PC-3 (cell line): Measurements from ENCODE around the gene WDR27. TPM values are rescaled to one million over a fixed set of nuclear protein-coding genes. Genes with fewer than 3 reads are reported as not detected.
A peak's percentile ranks its signal among the peaks of the same experiment; 100 is the strongest.

Experiments
- ATAC-seq: fragments of 200-7000 bp; cut with Tn5 transposase; 2 replicates; pipeline ENCODE4 v1.9.1; 2020; ENCODE audit warnings: mild to moderate bottlenecking, moderate library complexity
- BruUV-seq: library from RNA; stranded (reverse); fragments of 400-500 nt; replicated peaks from 2 replicates; lab custom pipeline; 2021; lab: Mats Ljungman, UMichigan
- CTCF ChIA-PET: fragments of 300-600 bp; sonication (Branson Sonifier 250); formaldehyde crosslinking; loops from one replicate; lab custom pipeline; 2022; ENCODE audit warnings: antibody characterized with exemption; lab: Charles Lee
- POLR2A ChIA-PET: fragments of 300-600 bp; sonication (Branson Sonifier 250); formaldehyde crosslinking; loops from one replicate; lab custom pipeline; 2022; ENCODE audit warnings: antibody characterized with exemption; ENCODE audit not compliant: unreplicated experiment; lab: Charles Lee
- DNase-seq: peaks from one replicate; pipeline ENCODE4 v3.0.0-alpha.2; 2015
- H2AFZ ChIP-seq: fragments of 300-600 bp; sonication (generic); 2 replicates; pipeline ENCODE4 v1.6.0; 2016; ENCODE audit warnings: antibody characterized with exemption, low read length
- H3F3A ChIP-seq: fragments of 300-600 bp; sonication (generic); one replicate; pipeline ENCODE4 v1.6.0; 2017; ENCODE audit warnings: antibody characterized with exemption, low read length, control low read depth, mild to moderate bottlenecking; ENCODE audit not compliant: unreplicated experiment
- H3K27ac ChIP-seq: fragments of 300-600 bp; sonication (generic); 2 replicates; pipeline ENCODE4 v1.5.1; 2016; ENCODE audit warnings: mild to moderate bottlenecking, low read length
- H3K27me3 ChIP-seq: fragments of 300-600 bp; sonication (generic); 2 replicates; pipeline ENCODE4 v1.6.1; 2016; ENCODE audit warnings: low read length, mixed read lengths
- H3K36me3 ChIP-seq: fragments of 300-600 bp; sonication (generic); 2 replicates; pipeline ENCODE4 v1.6.1; 2016; ENCODE audit warnings: low read depth, mixed run types, low read length, mixed read lengths
- H3K4me1 ChIP-seq: fragments of 300-600 bp; sonication (generic); 2 replicates; pipeline ENCODE4 v1.5.1; 2016; ENCODE audit warnings: low read length; ENCODE audit not compliant: insufficient read depth
- H3K4me2 ChIP-seq: fragments of 300-600 bp; sonication (generic); 2 replicates; pipeline ENCODE4 v1.6.0; 2016; ENCODE audit warnings: low read length
- H3K4me3 ChIP-seq: fragments of 300-600 bp; sonication (generic); 2 replicates; pipeline ENCODE4 v1.5.1; 2016; ENCODE audit warnings: mild to moderate bottlenecking, low read length, mixed read lengths
- H3K79me2 ChIP-seq: fragments of 300-600 bp; sonication (generic); 2 replicates; pipeline ENCODE4 v1.6.1; 2017; ENCODE audit warnings: low read length, mixed read lengths
- H3K9ac ChIP-seq: fragments of 300-600 bp; sonication (generic); 2 replicates; pipeline ENCODE4 v1.6.0; 2016; ENCODE audit warnings: mild to moderate bottlenecking, low read length
- H3K9me2 ChIP-seq: fragments of 300-600 bp; sonication (generic); replicated peaks from 2 replicates; pipeline ENCODE4 v1.6.1; 2016; ENCODE audit warnings: mixed run types, low read length, mixed read lengths
- H3K9me3 ChIP-seq: fragments of 300-600 bp; sonication (generic); 2 replicates; pipeline ENCODE4 v1.6.1; 2016; ENCODE audit warnings: low read length, mixed read lengths
- H4K20me1 ChIP-seq: fragments of 300-600 bp; sonication (generic); 2 replicates; pipeline ENCODE4 v1.6.1; 2016; ENCODE audit warnings: low read length, mixed read lengths
- CTCF ChIP-seq: fragments of 300-600 bp; sonication (generic); conservative IDR thresholded peaks from 2 replicates; pipeline ENCODE4 v1.5.1; 2017; ENCODE audit warnings: antibody characterized with exemption, low read depth, mild to moderate bottlenecking, low read length
- EZH2 ChIP-seq: fragments of 300-600 bp; sonication (generic); IDR thresholded peaks from one replicate; pipeline ENCODE4 v1.6.1; 2017; ENCODE audit warnings: antibody characterized with exemption, mild to moderate bottlenecking, low read length; ENCODE audit not compliant: unreplicated experiment
- EZH2phosphoT487 ChIP-seq: fragments of 300-600 bp; sonication (generic); IDR thresholded peaks from 2 replicates; pipeline ENCODE4 v1.6.1; 2018; ENCODE audit warnings: mild to moderate bottlenecking, antibody characterized with exemption, low read length, borderline replicate concordance
- intact Hi-C: fragments of 100-400 bp; cut with micrococcal nuclease; formaldehyde crosslinking; loops from 2 replicates; pipeline ENCODE4 v1.9.0; 2023
- total RNA-seq: library from RNA; depleted of rRNA; stranded (reverse); fragments of >200 nt; gene quantifications from 2 replicates; pipeline ENCODE4 v1.2.3, GENCODE V29; 2014

The WDR27 gene
- total RNA-seq, 1 experiment from 2014 or later: 20.0 TPM

- ChIA-PET POLR2A (no interaction called here), CTCF (no interaction called here)
- TF ChIP-seq EZH2 (no peak), CTCF (no peak), EZH2phosphoT487 (no peak)
- Histone ChIP-seq H3K9me3 (no peaks in the 10 kb centered on the region), H3K9me2 (no peaks in the 10 kb centered on the region), H3K4me2 (no peak overlapping the region), H3K27me3 (no peaks in the 10 kb centered on the region), H3K27ac (no peak overlapping the region), H3K9ac (no peak overlapping the region), H2AFZ (no peak overlapping the region), H4K20me1 (no peaks in the 10 kb centered on the region), H3K36me3 (no peaks in the 10 kb centered on the region), H3K4me3 (no peak overlapping the region), H3K79me2 (no peaks in the 10 kb centered on the region), H3K4me1 (peaks cover 10% of the 10 kb centered on the region), H3F3A (no peaks in the 10 kb centered on the region)
- peak; percentile 7 for DNase-seq
- no TSS peak for BruUV-seq
- intact Hi-C loops: no loop called here
- no peak for ATAC-seq
Observed at GRCh38 chr6:169542491-169542890, 159.3 kb downstream of the WDR27 start.

- ChIA-PET POLR2A (no interaction called here), CTCF (no interaction called here)
- H3K9me2 ChIP-seq: no peaks in the 10 kb centered on the region
- H3K27ac ChIP-seq: no peak overlapping the region
- DNase-seq (no peak), ATAC-seq (no peak)
- no TSS peak for BruUV-seq
- no peak overlapping the region for H3K4me3 ChIP-seq
- H3K4me1 ChIP-seq: peaks cover 17% of the 10 kb centered on the region
- H3K27me3 ChIP-seq: no peaks in the 10 kb centered on the region
- H3K9me3 ChIP-seq: 0 out of 2 replicates have a peak, but pooled peaks cover 6% of the 10 kb centered on the region
- H3K36me3 ChIP-seq: no peaks in the 10 kb centered on the region
- TF ChIP-seq EZH2phosphoT487 (no peak), CTCF (no peak), EZH2 (no peak)
- no peaks in the 10 kb centered on the region for H4K20me1 ChIP-seq
- H3K79me2 ChIP-seq: no peaks in the 10 kb centered on the region
- H3F3A ChIP-seq: no peaks in the 10 kb centered on the region
- H3K9ac ChIP-seq: no peak overlapping the region
- intact Hi-C loops: loop anchor here (5.0 kb wide), 1 partner anchor 33 kb away; no protein-coding TSS in a partner anchor
- no peak overlapping the region for H2AFZ ChIP-seq
- H3K4me2 ChIP-seq: no peak overlapping the region
Observed at GRCh38 chr6:169539176-169539897, 162.5 kb downstream of the WDR27 start.
